GM23338 (cell line): ENCODE measurements around the gene ERBB4. TPM values are rescaled to one million over a fixed set of nuclear protein-coding genes. Genes with fewer than 3 reads are reported as not detected.

Experiments
- ATAC-seq: fragments of 200-7000 bp; cut with Tn5 transposase; 3 replicates; pipeline ENCODE4 v1.9.1; 2020
- DNase-seq: peaks from one replicate; pipeline ENCODE4 v3.0.0-alpha.2; 2015; ENCODE audit warnings: low spot score
- H2AFZ ChIP-seq: fragments of 200-600 bp; sonication (generic); 2 replicates; pipeline ENCODE4 v1.8.0; 2016; ENCODE audit warnings: antibody characterized with exemption, mild to moderate bottlenecking, moderate library complexity
- H3F3A ChIP-seq: fragments of 200-600 bp; sonication (generic); replicated peaks from 2 replicates; pipeline ENCODE4 v1.8.0; 2017; ENCODE audit warnings: antibody characterized with exemption, mixed run types, low read depth
- H3K27ac ChIP-seq: fragments of 200-600 bp; sonication (generic); 2 replicates; pipeline ENCODE4 v1.6.1; 2016; ENCODE audit warnings: low read depth
- H3K27me3 ChIP-seq: fragments of 200-600 bp; sonication (generic); 2 replicates; pipeline ENCODE4 v1.8.0; 2016; ENCODE audit warnings: mild to moderate bottlenecking, mixed run types, moderate library complexity; ENCODE audit not compliant: insufficient read depth
- H3K36me3 ChIP-seq: fragments of 200-600 bp; sonication (generic); 2 replicates; pipeline ENCODE4 v1.8.0; 2016; ENCODE audit warnings: mild to moderate bottlenecking; ENCODE audit not compliant: insufficient read depth
- H3K4me1 ChIP-seq: fragments of 200-600 bp; sonication (generic); 2 replicates; pipeline ENCODE4 v1.8.0; 2016; ENCODE audit warnings: mild to moderate bottlenecking, moderate library complexity; ENCODE audit not compliant: insufficient read depth
- H3K4me2 ChIP-seq: fragments of 200-600 bp; sonication (generic); 2 replicates; pipeline ENCODE4 v1.7.1; 2017; ENCODE audit warnings: mixed run types
- H3K4me3 ChIP-seq: fragments of 200-600 bp; sonication (generic); 2 replicates; pipeline ENCODE4 v1.6.1; 2016; ENCODE audit warnings: mixed run types
- H3K79me2 ChIP-seq: fragments of 200-600 bp; sonication (generic); replicated peaks from 2 replicates; pipeline ENCODE4 v1.8.0; 2017; ENCODE audit warnings: mild to moderate bottlenecking; ENCODE audit not compliant: insufficient read depth
- H3K9me2 ChIP-seq: fragments of 200-600 bp; sonication (generic); 2 replicates; pipeline ENCODE4 v1.8.0; 2017; ENCODE audit not compliant: insufficient read depth
- H4K20me1 ChIP-seq: fragments of 200-600 bp; sonication (generic); replicated peaks from 2 replicates; pipeline ENCODE4 v1.8.0; 2017; ENCODE audit warnings: mild to moderate bottlenecking; ENCODE audit not compliant: insufficient read depth
- H3K27ac Mint-ChIP-seq: 2 replicates; pipeline ENCODE4 v1.8.0; 2020; ENCODE audit warnings: inconsistent platforms, mild to moderate bottlenecking, moderate library complexity, mixed read lengths
- H3K27me3 Mint-ChIP-seq: 3 replicates; pipeline ENCODE4 v1.8.0; 2022; ENCODE audit warnings: low read depth, mild to moderate bottlenecking, moderate library complexity, mixed read lengths, inconsistent platforms; ENCODE audit not compliant: insufficient read depth, poor library complexity
- H3K36me3 Mint-ChIP-seq: 3 replicates; pipeline ENCODE4 v1.8.0; 2021; ENCODE audit warnings: low read depth, mild to moderate bottlenecking, inconsistent platforms, moderate library complexity, mixed read lengths
- H3K4me1 Mint-ChIP-seq: 3 replicates; pipeline ENCODE4 v1.8.0; 2020; ENCODE audit warnings: mild to moderate bottlenecking, inconsistent platforms, mixed read lengths
- H3K4me3 Mint-ChIP-seq: 3 replicates; pipeline ENCODE4 v1.8.0; 2021; ENCODE audit warnings: moderate library complexity, mild to moderate bottlenecking, inconsistent platforms, mixed read lengths
- H3K9me3 Mint-ChIP-seq: 3 replicates; pipeline ENCODE4 v1.8.0; 2020; ENCODE audit warnings: moderate library complexity, mild to moderate bottlenecking, inconsistent platforms, mixed read lengths
- EZH2 ChIP-seq: fragments of 200-600 bp; sonication (generic); IDR thresholded peaks from one replicate; pipeline ENCODE4 v1.8.0; 2017; ENCODE audit warnings: antibody characterized with exemption, mild to moderate bottlenecking, low read depth; ENCODE audit not compliant: unreplicated experiment
- JUNB ChIP-seq: IDR thresholded peaks from one replicate; pipeline ENCODE4 v1.6.1; 2016; ENCODE audit warnings: antibody characterized with exemption; ENCODE audit not compliant: unreplicated experiment
- NANOG ChIP-seq: IDR thresholded peaks from 2 replicates; pipeline ENCODE4 v1.6.1; 2016; ENCODE audit warnings: antibody characterized with exemption, borderline replicate concordance
- STAT1 ChIP-seq: IDR thresholded peaks from one replicate; pipeline ENCODE4 v1.6.1; 2016; ENCODE audit warnings: antibody characterized with exemption; ENCODE audit not compliant: unreplicated experiment
- ZNF114 ChIP-seq: fragments of 250-450 bp; sonication (Bioruptor Pico); IDR thresholded peaks from 2 replicates; pipeline ENCODE4 v1.5.0; 2020; ENCODE audit warnings: mild to moderate bottlenecking, moderate library complexity
- ZNF331 ChIP-seq: fragments of 250-450 bp; sonication (Bioruptor Pico); IDR thresholded peaks from 2 replicates; pipeline ENCODE4 v1.5.0; 2020; ENCODE audit warnings: low read depth, mild to moderate bottlenecking, moderate library complexity
- polyA plus RNA-seq: library from polyadenylated mRNA; unstranded; fragments of >200 nt; fragmentation: Nextera tagmentation; extraction: Ambion mirVana; gene quantifications from 2 replicates; pipeline ENCODE4 v1.2.1, GENCODE V29; 2016
- total RNA-seq: library from RNA; depleted of rRNA; stranded (reverse); fragments of >200 nt; shearing (Covaris generic); gene quantifications from 2 replicates; pipeline ENCODE4 v1.2.3, GENCODE V29; 2014
- TF ChIP-seq, protein P1 (sequence below), 2 experiments: fragments of 200-600 bp in 1 of 2; sonication (generic) in 1 of 2; conservative IDR thresholded peaks; 2 replicates each; pipeline versions ENCODE4 v1.5.1 to v1.6.1; 2016 to 2017; ENCODE audit warnings: antibody characterized with exemption in 2 of 2, low read depth in 2 of 2, mild to moderate bottlenecking in 2 of 2, moderate library complexity in 1 of 2
- TF ChIP-seq, protein P2 (sequence below): fragments of 250-450 bp; sonication (Bioruptor Pico); IDR thresholded peaks from 2 replicates; pipeline ENCODE4 v1.5.0; 2020; ENCODE audit warnings: mild to moderate bottlenecking, moderate library complexity
- TF ChIP-seq, protein P3 (sequence below): IDR thresholded peaks from one replicate; pipeline ENCODE4 v1.6.1; 2018; ENCODE audit warnings: antibody characterized with exemption; ENCODE audit not compliant: unreplicated experiment

The ERBB4 gene
- total and polyA plus RNA-seq, 2 experiments from 2014 or later = 0.73 to 1.1 TPM

DNA sequence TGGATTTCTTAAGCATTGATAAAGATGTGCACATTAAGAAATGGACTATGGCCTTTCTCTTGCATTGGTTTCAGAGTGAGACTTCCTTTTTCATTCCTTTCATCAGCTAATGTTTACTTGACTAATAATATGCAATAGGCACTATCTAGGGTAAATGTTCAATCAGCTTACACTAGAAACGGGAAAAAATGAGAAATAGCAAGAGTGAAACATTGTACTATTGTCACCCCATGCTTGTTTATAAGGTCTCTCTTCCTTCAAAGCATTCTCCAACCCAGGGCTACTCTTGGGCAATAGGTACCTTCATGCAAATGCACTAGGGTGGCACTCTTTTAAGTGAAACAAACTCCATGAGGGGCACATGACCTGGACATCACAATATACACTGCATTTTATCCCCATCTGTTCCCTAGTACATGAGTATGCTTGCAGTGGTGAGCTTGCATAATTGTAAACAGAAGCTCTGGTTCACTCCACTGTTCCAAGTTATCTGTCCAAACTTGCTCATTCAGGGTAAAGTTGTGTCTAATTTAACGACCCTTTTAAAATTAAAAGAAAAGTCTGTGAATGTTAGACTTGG is 402.3 kb downstream of the ERBB4 start (continued):
- TF ChIP-seq ZNF114 (CRISPR knock-in tag) (no peak), STAT1 (no peak), ZNF331 (CRISPR knock-in tag) (no peak)
- TF ChIP-seq, protein P1, sequence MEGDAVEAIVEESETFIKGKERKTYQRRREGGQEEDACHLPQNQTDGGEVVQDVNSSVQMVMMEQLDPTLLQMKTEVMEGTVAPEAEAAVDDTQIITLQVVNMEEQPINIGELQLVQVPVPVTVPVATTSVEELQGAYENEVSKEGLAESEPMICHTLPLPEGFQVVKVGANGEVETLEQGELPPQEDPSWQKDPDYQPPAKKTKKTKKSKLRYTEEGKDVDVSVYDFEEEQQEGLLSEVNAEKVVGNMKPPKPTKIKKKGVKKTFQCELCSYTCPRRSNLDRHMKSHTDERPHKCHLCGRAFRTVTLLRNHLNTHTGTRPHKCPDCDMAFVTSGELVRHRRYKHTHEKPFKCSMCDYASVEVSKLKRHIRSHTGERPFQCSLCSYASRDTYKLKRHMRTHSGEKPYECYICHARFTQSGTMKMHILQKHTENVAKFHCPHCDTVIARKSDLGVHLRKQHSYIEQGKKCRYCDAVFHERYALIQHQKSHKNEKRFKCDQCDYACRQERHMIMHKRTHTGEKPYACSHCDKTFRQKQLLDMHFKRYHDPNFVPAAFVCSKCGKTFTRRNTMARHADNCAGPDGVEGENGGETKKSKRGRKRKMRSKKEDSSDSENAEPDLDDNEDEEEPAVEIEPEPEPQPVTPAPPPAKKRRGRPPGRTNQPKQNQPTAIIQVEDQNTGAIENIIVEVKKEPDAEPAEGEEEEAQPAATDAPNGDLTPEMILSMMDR (conservative IDR thresholded peaks at IDR 0.05; ENCODE audit: low read depth in 2 of 2) = no peak

DNA sequence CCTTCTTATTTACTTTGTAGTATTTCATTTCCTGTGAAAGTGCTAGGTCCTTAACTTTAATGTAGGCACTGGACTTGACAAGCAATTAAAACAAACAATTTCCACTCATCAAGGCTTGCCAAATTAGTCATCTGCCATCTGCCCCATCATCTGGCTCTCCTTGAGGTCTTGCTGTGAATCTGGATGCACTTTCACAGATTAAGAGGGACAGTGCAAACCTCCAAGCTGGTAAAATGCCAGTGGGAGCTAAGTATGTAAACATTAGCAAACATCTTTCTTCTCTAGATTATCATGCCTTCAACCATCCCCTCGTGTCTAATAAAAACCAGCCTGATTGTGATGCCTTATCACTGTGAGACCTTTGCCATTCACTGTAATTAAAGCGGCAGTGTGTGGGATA is 402.9 kb downstream of the ERBB4 start:
- no peak overlapping the region for H3K4me2 ChIP-seq
- no peaks in the 10 kb centered on the region for H3K4me1 ChIP-seq
- no peak for ATAC-seq
- Mint-ChIP-seq H3K4me3 (no peak overlapping the region), H3K27me3 (peaks cover 2% of the 10 kb centered on the region), H3K4me1 (no peaks in the 10 kb centered on the region), H3K9me3 (no peaks in the 10 kb centered on the region), H3K36me3 (no peaks in the 10 kb centered on the region), H3K27ac (no peak overlapping the region)
- no peak overlapping the region for H3K4me3 ChIP-seq
- H3K36me3 ChIP-seq = no peaks in the 10 kb centered on the region
- no peak overlapping the region for H3K27ac ChIP-seq
- no peak overlapping the region for H2AFZ ChIP-seq
- TF ChIP-seq EZH2 = no peak
- TF ChIP-seq, protein P2, sequence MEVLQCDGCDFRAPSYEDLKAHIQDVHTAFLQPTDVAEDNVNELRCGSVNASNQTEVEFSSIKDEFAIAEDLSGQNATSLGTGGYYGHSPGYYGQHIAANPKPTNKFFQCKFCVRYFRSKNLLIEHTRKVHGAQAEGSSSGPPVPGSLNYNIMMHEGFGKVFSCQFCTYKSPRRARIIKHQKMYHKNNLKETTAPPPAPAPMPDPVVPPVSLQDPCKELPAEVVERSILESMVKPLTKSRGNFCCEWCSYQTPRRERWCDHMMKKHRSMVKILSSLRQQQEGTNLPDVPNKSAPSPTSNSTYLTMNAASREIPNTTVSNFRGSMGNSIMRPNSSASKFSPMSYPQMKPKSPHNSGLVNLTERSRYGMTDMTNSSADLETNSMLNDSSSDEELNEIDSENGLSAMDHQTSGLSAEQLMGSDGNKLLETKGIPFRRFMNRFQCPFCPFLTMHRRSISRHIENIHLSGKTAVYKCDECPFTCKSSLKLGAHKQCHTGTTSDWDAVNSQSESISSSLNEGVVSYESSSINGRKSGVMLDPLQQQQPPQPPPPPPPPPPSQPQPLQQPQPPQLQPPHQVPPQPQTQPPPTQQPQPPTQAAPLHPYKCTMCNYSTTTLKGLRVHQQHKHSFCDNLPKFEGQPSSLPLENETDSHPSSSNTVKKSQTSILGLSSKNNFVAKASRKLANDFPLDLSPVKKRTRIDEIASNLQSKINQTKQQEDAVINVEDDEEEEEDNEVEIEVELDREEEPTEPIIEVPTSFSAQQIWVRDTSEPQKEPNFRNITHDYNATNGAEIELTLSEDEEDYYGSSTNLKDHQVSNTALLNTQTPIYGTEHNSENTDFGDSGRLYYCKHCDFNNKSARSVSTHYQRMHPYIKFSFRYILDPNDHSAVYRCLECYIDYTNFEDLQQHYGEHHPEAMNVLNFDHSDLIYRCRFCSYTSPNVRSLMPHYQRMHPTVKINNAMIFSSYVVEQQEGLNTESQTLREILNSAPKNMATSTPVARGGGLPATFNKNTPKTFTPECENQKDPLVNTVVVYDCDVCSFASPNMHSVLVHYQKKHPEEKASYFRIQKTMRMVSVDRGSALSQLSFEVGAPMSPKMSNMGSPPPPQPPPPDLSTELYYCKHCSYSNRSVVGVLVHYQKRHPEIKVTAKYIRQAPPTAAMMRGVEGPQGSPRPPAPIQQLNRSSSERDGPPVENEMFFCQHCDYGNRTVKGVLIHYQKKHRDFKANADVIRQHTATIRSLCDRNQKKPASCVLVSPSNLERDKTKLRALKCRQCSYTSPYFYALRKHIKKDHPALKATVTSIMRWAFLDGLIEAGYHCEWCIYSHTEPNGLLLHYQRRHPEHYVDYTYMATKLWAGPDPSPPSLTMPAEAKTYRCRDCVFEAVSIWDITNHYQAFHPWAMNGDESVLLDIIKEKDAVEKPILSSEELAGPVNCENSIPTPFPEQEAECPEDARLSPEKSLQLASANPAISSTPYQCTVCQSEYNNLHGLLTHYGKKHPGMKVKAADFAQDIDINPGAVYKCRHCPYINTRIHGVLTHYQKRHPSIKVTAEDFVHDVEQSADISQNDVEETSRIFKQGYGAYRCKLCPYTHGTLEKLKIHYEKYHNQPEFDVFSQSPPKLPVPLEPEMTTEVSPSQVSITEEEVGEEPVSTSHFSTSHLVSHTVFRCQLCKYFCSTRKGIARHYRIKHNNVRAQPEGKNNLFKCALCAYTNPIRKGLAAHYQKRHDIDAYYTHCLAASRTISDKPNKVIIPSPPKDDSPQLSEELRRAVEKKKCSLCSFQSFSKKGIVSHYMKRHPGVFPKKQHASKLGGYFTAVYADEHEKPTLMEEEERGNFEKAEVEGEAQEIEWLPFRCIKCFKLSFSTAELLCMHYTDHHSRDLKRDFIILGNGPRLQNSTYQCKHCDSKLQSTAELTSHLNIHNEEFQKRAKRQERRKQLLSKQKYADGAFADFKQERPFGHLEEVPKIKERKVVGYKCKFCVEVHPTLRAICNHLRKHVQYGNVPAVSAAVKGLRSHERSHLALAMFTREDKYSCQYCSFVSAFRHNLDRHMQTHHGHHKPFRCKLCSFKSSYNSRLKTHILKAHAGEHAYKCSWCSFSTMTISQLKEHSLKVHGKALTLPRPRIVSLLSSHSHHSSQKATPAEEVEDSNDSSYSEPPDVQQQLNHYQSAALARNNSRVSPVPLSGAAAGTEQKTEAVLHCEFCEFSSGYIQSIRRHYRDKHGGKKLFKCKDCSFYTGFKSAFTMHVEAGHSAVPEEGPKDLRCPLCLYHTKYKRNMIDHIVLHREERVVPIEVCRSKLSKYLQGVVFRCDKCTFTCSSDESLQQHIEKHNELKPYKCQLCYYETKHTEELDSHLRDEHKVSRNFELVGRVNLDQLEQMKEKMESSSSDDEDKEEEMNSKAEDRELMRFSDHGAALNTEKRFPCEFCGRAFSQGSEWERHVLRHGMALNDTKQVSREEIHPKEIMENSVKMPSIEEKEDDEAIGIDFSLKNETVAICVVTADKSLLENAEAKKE (CRISPR knock-in tag) = no peak
- TF ChIP-seq, protein P3, sequence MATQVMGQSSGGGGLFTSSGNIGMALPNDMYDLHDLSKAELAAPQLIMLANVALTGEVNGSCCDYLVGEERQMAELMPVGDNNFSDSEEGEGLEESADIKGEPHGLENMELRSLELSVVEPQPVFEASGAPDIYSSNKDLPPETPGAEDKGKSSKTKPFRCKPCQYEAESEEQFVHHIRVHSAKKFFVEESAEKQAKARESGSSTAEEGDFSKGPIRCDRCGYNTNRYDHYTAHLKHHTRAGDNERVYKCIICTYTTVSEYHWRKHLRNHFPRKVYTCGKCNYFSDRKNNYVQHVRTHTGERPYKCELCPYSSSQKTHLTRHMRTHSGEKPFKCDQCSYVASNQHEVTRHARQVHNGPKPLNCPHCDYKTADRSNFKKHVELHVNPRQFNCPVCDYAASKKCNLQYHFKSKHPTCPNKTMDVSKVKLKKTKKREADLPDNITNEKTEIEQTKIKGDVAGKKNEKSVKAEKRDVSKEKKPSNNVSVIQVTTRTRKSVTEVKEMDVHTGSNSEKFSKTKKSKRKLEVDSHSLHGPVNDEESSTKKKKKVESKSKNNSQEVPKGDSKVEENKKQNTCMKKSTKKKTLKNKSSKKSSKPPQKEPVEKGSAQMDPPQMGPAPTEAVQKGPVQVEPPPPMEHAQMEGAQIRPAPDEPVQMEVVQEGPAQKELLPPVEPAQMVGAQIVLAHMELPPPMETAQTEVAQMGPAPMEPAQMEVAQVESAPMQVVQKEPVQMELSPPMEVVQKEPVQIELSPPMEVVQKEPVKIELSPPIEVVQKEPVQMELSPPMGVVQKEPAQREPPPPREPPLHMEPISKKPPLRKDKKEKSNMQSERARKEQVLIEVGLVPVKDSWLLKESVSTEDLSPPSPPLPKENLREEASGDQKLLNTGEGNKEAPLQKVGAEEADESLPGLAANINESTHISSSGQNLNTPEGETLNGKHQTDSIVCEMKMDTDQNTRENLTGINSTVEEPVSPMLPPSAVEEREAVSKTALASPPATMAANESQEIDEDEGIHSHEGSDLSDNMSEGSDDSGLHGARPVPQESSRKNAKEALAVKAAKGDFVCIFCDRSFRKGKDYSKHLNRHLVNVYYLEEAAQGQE = no peak
- TF ChIP-seq NANOG = no peak
- TF ChIP-seq, protein P1 (conservative IDR thresholded peaks at IDR 0.05; ENCODE audit: low read depth in 2 of 2) = no peak
- no peak for TF ChIP-seq ZNF114 (CRISPR knock-in tag)
- TF ChIP-seq JUNB = no peak
- H3F3A ChIP-seq = no peaks in the 10 kb centered on the region
- H4K20me1 ChIP-seq = no peaks in the 10 kb centered on the region
- no peak for DNase-seq
- no peaks in the 10 kb centered on the region for H3K27me3 ChIP-seq
- H3K79me2 ChIP-seq = no peaks in the 10 kb centered on the region
- H3K9me2 ChIP-seq = no peaks in the 10 kb centered on the region
